SK-N-SH (cell line): ENCODE results near the gene SLX4IP. TPM values are rescaled to one million over a fixed set of nuclear protein-coding genes. Genes with fewer than 3 reads are reported as not detected.

Source experiments
- CTCF ChIA-PET: fragments of 300-600, 350-600 bp; formaldehyde crosslinking; extraction: SDS; loops from one replicate; lab custom pipeline; 2021; lab: Yijun Ruan, JAX
- POLR2A ChIA-PET: fragments of 350-600 bp; sonication (Branson Sonifier 250); formaldehyde crosslinking; extraction: SDS; loops from one replicate; lab custom pipeline; 2020; ENCODE audit warnings: antibody characterized with exemption, inconsistent platforms; lab: Yijun Ruan, JAX
- DNase-seq: peaks from one replicate; pipeline ENCODE4 v3.0.0; 2012
- H2AFZ ChIP-seq: fragments of 200-600 bp; sonication (generic); 2 replicates; pipeline ENCODE4 v1.8.1; 2016; ENCODE audit warnings: antibody characterized with exemption, mild to moderate bottlenecking, low read depth
- H3F3A ChIP-seq: fragments of 200-600 bp; sonication (generic); replicated peaks from 2 replicates; pipeline ENCODE3; 2016; ENCODE audit warnings: antibody characterized with exemption, mild to moderate bottlenecking; ENCODE audit not compliant: insufficient read depth
- H3K27ac ChIP-seq, 2 experiments: fragments of 200-500 bp in 1 of 2; fragments of 200-600 bp in 1 of 2; sonication (Bioruptor generic) in 1 of 2; sonication (generic), shearing (Covaris generic) in 1 of 2; 2 replicates each; pipeline versions ENCODE4 v1.5.1 to v1.6.1; 2014 to 2016; ENCODE audit warnings: low read depth in 2 of 2, inconsistent platforms in 1 of 2, low read length in 1 of 2, mild to moderate bottlenecking in 1 of 2, mixed read lengths in 1 of 2
- H3K27me3 ChIP-seq: fragments of 200-600 bp; sonication (generic), shearing (Covaris generic); 2 replicates; pipeline ENCODE4 v1.6.1; 2016; ENCODE audit warnings: mixed run types; ENCODE audit not compliant: insufficient read depth
- H3K36me3 ChIP-seq, 2 experiments: fragments of 200-500 bp in 1 of 2; fragments of 200-600 bp in 1 of 2; sonication (Bioruptor generic) in 1 of 2; sonication (generic) in 1 of 2; replicated peaks in 1 of 2; 2 replicates each; pipeline versions ENCODE3 to v1.5.1; 2014 to 2016; ENCODE audit warnings: low read length in 1 of 2, mild to moderate bottlenecking in 1 of 2; ENCODE audit not compliant: insufficient read depth in 2 of 2, control insufficient read depth in 1 of 2
- H3K4me1 ChIP-seq, 2 experiments: fragments of 200-500 bp in 1 of 2; fragments of 200-600 bp in 1 of 2; sonication (Bioruptor generic) in 1 of 2; sonication (generic), shearing (Covaris generic) in 1 of 2; 2 replicates each; pipeline versions ENCODE4 v1.5.1 to v1.6.1; 2014 to 2016; ENCODE audit warnings: low read depth in 1 of 2, low read length in 1 of 2, mixed run types in 1 of 2; ENCODE audit not compliant: insufficient read depth in 2 of 2, control insufficient read depth in 1 of 2
- H3K4me2 ChIP-seq: fragments of 200-600 bp; sonication (generic), shearing (Covaris generic); 2 replicates; pipeline ENCODE4 v1.6.1; 2017; ENCODE audit warnings: mixed run types
- H3K4me3 ChIP-seq, 2 experiments: fragments of 200-500 bp in 1 of 2; fragments of 200-600 bp in 1 of 2; sonication (Bioruptor generic) in 1 of 2; sonication (generic), shearing (Covaris generic) in 1 of 2; 2 replicates each; pipeline versions ENCODE4 v1.5.1 to v1.8.1; 2014 to 2016; ENCODE audit warnings: low read depth in 2 of 2, inconsistent platforms in 1 of 2, low read length in 1 of 2, mild to moderate bottlenecking in 1 of 2, mixed read lengths in 1 of 2, moderate library complexity in 1 of 2
- H3K79me2 ChIP-seq: fragments of 200-600 bp; sonication (generic); 2 replicates; pipeline ENCODE4 v1.8.1; 2017; ENCODE audit warnings: mild to moderate bottlenecking; ENCODE audit not compliant: insufficient read depth
- H3K9ac ChIP-seq: fragments of 200-600 bp; sonication (generic); 2 replicates; pipeline ENCODE4 v1.6.1; 2017; ENCODE audit warnings: mixed run types
- H3K9me2 ChIP-seq: fragments of 200-600 bp; sonication (generic); 2 replicates; pipeline ENCODE4 v1.6.1; 2017; ENCODE audit warnings: mixed run types
- H3K9me3 ChIP-seq: fragments of 200-600 bp; sonication (generic); 2 replicates; pipeline ENCODE4 v1.6.1; 2017; ENCODE audit warnings: mixed run types, mild to moderate bottlenecking, moderate library complexity
- H4K20me1 ChIP-seq: fragments of 200-600 bp; sonication (generic); 2 replicates; pipeline ENCODE4 v1.6.1; 2017; ENCODE audit warnings: mild to moderate bottlenecking, mixed run types; ENCODE audit not compliant: insufficient read depth
- CHD2 ChIP-seq: fragments of 150-350 bp; IDR thresholded peaks from 2 replicates; pipeline ENCODE4 v1.6.1; 2018; ENCODE audit warnings: low read length; ENCODE audit not compliant: partially characterized antibody
- CTCF ChIP-seq: fragments of 200-600 bp; sonication (generic); IDR thresholded peaks from 2 replicates; pipeline ENCODE4 v1.6.1; 2017; ENCODE audit warnings: antibody characterized with exemption, mild to moderate bottlenecking, moderate library complexity
- EP300 ChIP-seq, 2 experiments: IDR thresholded peaks; 2 replicates each; pipeline versions ENCODE4 v1.4.0 to v1.6.1; 2012; ENCODE audit warnings: borderline replicate concordance in 1 of 2, low read depth in 1 of 2, low read length in 1 of 2
- EZH2phosphoT487 ChIP-seq: fragments of 200-600 bp; sonication (generic); IDR thresholded peaks from 2 replicates; pipeline ENCODE4 v1.6.1; 2017; ENCODE audit warnings: low read depth, mixed run types, mild to moderate bottlenecking, antibody characterized with exemption, moderate library complexity, borderline replicate concordance
- FOSL2 ChIP-seq: IDR thresholded peaks from 2 replicates; pipeline ENCODE4 v1.4.0; 2012; ENCODE audit warnings: low read depth, mild to moderate bottlenecking, moderate library complexity, borderline replicate concordance
- GABPA ChIP-seq: IDR thresholded peaks from 2 replicates; pipeline ENCODE4 v1.4.0; 2012; ENCODE audit warnings: low read depth, mild to moderate bottlenecking
- IRF3 ChIP-seq: fragments of 150-350 bp; IDR thresholded peaks from 2 replicates; pipeline ENCODE4 v1.6.1; 2016; ENCODE audit warnings: mild to moderate bottlenecking, low read depth, low read length
- NFIC ChIP-seq: IDR thresholded peaks from 2 replicates; pipeline ENCODE4 v1.4.0; 2012; ENCODE audit warnings: borderline replicate concordance
- NRF1 ChIP-seq: IDR thresholded peaks from 2 replicates; pipeline ENCODE4 v1.6.1; 2012; ENCODE audit warnings: low read depth, mild to moderate bottlenecking, low read length
- RAD21 ChIP-seq: IDR thresholded peaks from 2 replicates; pipeline ENCODE4 v1.6.1; 2012; ENCODE audit warnings: mild to moderate bottlenecking, low read length
- RCOR1 ChIP-seq: fragments of 150-350 bp; IDR thresholded peaks from 2 replicates; pipeline ENCODE4 v1.6.1; 2017; ENCODE audit warnings: antibody characterized with exemption, low read length
- REST ChIP-seq: IDR thresholded peaks from 2 replicates; pipeline ENCODE4 v1.6.1; 2012; ENCODE audit warnings: mild to moderate bottlenecking, low read depth, low read length, moderate library complexity
- RFX5 ChIP-seq: IDR thresholded peaks from 2 replicates; pipeline ENCODE4 v1.6.1; 2012; ENCODE audit warnings: mild to moderate bottlenecking, improper control_type of control experiment, low read length
- RXRA ChIP-seq: IDR thresholded peaks from 2 replicates; pipeline ENCODE4 v1.4.0; 2012; ENCODE audit warnings: low read depth, mild to moderate bottlenecking, borderline replicate concordance
- USF1 ChIP-seq: IDR thresholded peaks from 2 replicates; pipeline ENCODE4 v1.4.0; 2012; ENCODE audit warnings: low read depth, borderline replicate concordance
- USF2 ChIP-seq: fragments of 150-350 bp; IDR thresholded peaks from 2 replicates; pipeline ENCODE4 v1.6.1; 2017; ENCODE audit warnings: antibody characterized with exemption, low read length, low read depth, borderline replicate concordance
- YY1 ChIP-seq: IDR thresholded peaks from 2 replicates; pipeline ENCODE4 v1.4.0; 2012; ENCODE audit warnings: low read depth, mild to moderate bottlenecking
- ZBTB33 ChIP-seq: IDR thresholded peaks from 2 replicates; pipeline ENCODE4 v1.4.0; 2012; ENCODE audit warnings: low read depth, borderline replicate concordance
- polyA plus RNA-seq, 3 experiments: library from polyadenylated mRNA; depleted of rRNA; stranded (reverse); fragments of >200 nt; gene quantifications; 2 replicates each; pipeline ENCODE4 v1.2.3, GENCODE V29; 2012

The SLX4IP gene
- polyA plus RNA-seq, 1 of the 3 experiments (the other 2 are of a cell fraction) = 1.3 TPM

- POLR2A ChIA-PET = no interaction called here
- no peak overlapping the region for H3K27ac ChIP-seq
- TF ChIP-seq RFX5 (no peak), YY1 (no peak), RCOR1 (no peak), IRF3 (no peak), REST (no peak), NRF1 (no peak), RXRA (no peak), USF1 (no peak), RAD21 (no peak), EZH2phosphoT487 (no peak), ZBTB33 (no peak), EP300 (IDR thresholded peaks at IDR 0.05; ENCODE audit: borderline replicate concordance in 1 of 2, low read depth in 1 of 2, low read length in 1 of 2) (no peak), GABPA (no peak), CTCF (no peak), USF2 (no peak), FOSL2 (no peak), CHD2 (no peak), NFIC (no peak)
- TF ChIP-seq, all 33 proteins: peak for 0
- CTCF ChIA-PET = no interaction called here
- peaks cover 0 to 13% of the 10 kb centered on the region in 2 experiments for H3K36me3 ChIP-seq
- H3K4me2 ChIP-seq = no peak overlapping the region
- H3K79me2 ChIP-seq = peaks cover 33% of the 10 kb centered on the region; the same call in 1 of the 2 replicates
- peaks cover 4% of the 10 kb centered on the region; the same call in 1 of the 2 replicates for H3K9me3 ChIP-seq
- peaks cover 0 to 2% of the 10 kb centered on the region in 2 experiments; a peak in 1 of 4 replicates for H3K4me1 ChIP-seq
- no peaks in the 10 kb centered on the region for H3K27me3 ChIP-seq
- no peak overlapping the region for H3K4me3 ChIP-seq
- no peaks in the 10 kb centered on the region for H3F3A ChIP-seq
- no peaks in the 10 kb centered on the region for H4K20me1 ChIP-seq
- H3K9me2 ChIP-seq = no peaks in the 10 kb centered on the region
- H2AFZ ChIP-seq = no peak overlapping the region
- H3K9ac ChIP-seq = no peak overlapping the region
- no peak for DNase-seq
Measured at GRCh38 chr20:10454151-10454750, 19.1 kb downstream of the SLX4IP start.
